ENCODE measurements around the gene MEF2B.

GRCh38 chr19:19192910-19193423, 22.9 kb upstream of the MEF2B start:
- TF ChIP-seq POLR2A (IDR thresholded peaks at IDR 0.05) (no peak), CTCF (IDR thresholded peaks at IDR 0.05) (no peak)

Measured in Peyer's patch (tissue), 4 donors.